Activated CD4-positive, alpha-beta T cell treated with anti-CD3 and anti-CD28 coated beads, Interleukin-2, amount 50 U/mL, for 24 hours (primary cell): Measurements from ENCODE around the gene CILP2.

Experiments used
- DNase-seq, 2 donors: peaks; one replicate each; pipeline ENCODE4 v3.0.0-alpha.2; 2020; ENCODE audit warnings: low read depth in 1 of 2, low spot score in 1 of 2

CILP2 gene

DNA sequence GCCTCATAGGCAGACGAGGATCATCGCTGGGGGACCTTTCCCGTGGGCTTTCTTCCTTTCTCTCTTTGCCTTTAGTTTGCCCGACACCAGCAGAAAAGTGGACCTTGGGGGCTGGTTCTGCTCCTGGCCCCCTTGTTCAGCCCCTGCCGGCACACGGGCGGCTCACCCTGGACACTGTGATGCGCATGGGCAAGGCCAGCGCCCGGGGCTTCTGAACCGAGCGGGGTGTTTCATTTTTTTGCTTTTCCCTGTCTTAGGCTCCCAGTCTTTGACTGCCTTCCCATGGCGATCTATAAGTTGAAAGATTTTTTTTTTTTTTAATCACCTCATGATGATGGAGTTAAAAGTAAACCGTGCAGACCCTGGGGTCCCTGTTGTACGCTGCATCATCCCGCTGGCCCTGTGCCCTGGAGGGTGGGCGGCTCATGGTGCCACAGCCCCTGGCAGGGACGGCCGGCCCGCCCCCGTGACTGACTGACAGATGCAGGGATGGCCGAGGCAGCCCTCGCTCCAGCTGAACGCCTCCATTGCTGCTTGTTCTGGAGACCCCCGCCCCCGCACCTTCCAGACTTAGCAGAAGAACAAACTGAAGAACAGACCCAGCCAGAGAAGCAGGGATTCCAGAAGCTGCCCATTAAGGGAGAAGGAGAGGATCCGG, 32.3 kb upstream of the CILP2 start:
- no peak for DNase-seq

DNA sequence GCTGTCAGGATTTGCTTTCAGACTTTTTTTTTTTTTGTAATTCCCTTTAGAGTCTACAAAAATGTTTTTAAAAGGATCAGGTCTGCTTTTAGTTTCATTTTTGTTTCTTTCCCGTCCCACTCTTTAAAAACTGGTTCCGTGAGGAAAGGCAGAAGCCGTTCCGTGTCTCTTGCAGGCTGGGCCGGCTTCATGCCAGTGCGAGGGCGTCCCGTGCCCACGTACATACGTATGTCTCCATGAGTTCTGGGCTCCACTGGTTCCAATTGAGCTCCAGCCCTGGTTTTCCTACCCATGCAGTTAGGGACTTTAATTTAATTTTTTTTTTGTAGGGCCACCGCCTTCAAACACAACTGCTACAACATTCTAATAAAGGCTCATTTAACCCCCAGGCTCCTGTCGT, 31.5 kb upstream of the CILP2 start:
- DNase-seq = no peak

GRCh38 chr19:19507354-19507753, 30.7 kb upstream of the CILP2 start:
- DNase-seq = no peak

DNA sequence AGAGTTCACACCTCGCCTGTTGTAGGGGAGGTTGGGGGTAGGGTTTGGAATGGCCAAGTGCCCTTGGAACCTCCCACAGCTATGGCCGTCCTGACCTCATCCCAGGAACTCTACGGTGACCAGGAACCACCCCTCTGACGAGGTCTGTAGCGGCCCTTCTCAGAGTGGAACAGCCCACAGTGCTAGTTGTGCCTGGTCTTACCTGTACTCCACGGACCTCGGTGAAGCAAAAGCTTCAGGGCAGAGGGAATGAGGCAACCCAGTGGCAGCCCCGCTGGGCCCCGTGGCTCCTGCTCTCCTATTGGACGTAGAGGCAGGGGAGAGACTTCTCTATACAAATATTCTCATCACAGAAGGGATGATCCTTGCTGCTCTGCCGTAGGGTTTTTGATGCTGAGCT, 29.8 kb upstream of the CILP2 start:
- no peak for DNase-seq

GRCh38 chr19:19510432-19510831, 27.6 kb upstream of the CILP2 start:
- no peak for DNase-seq

DNA sequence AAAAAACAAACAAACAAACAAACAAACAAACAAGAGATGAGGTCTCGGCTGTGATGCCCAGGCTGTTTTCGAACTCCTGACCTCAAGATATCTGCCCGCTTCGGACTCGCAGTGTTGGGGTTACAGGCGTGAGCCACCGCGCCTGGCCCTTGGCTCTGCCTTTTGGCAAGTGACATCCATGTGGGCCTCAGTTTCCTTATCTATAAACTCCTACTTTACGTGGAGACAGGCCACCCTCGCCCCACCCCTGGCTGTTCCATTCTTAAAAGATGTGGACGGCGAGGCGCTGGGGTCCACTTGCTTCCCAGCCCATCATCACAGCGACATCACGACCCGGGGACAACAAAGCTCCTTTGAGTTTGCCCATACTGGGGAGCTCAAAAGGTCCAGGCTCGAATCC, 24.4 kb upstream of the CILP2 start:
- DNase-seq = no peak

DNA sequence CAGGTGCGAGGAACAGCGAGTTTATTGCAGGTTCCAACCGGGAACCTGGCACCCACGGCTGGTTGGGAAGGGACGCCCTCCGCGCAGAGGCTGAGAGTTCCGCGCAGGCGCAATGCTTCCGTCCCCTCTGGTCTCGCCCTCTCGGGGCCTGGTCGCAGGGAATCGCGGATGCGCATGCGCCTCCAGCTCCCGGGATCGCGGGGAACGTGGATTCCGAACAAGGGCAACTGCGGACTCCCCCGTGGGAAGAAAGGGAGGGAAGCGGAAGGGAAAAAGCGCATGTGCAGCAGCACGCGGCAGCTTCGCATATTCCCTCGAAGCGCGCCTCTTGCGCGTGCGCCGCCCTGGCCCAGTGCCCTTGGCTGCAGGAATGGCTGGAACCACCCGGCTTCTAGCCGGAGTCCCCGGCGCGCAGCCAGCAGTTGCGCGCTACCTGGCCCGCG, 23.8 kb upstream of the CILP2 start:
- DNase-seq = no peak

GRCh38 chr19:19514881-19515641, 23.0 kb upstream of the CILP2 start, which contains the start of gene TSSK6:
Gene TSSK6, minus strand, starts transcription at chr19:19515548. Its CDS starts 121 bp downstream, at chr19:19515427.
- no peak for DNase-seq

- peak; percentile 94 to 96 for DNase-seq
Observed at GRCh38 chr19:19515642-19516519, 22.2 kb upstream of the CILP2 start, which contains the start of gene NDUFA13. Gene NDUFA13, plus strand, starts transcription at chr19:19516225. Its CDS starts 14 bp downstream, at chr19:19516239.

- no peak for DNase-seq
Observed at GRCh38 chr19:19517235-19517619, 20.8 kb upstream of the CILP2 start.

DNA sequence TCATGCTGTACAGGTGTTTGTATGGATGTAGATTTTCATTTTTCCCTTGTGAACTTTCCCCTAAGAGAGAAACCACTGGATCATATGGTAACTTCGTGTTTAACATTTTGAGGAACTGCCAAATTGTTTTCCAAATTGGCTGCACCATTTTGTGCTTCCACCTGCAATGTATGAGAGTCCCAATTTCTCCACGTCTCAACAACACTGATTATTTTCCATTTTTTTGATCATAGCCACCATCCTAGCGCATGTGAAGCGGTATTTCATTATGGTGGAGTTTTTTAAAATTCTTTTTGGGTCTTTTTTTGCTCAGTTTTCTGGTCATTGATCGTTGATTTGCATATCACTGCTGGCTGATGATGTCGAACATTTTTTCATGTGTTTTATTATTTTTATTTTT, 17.1 kb upstream of the CILP2 start:
- no peak for DNase-seq

GRCh38 chr19:19523177-19523576, 14.9 kb upstream of the CILP2 start:
- DNase-seq = no peak

GRCh38 chr19:19524053-19524452, 14.0 kb upstream of the CILP2 start:
- no peak for DNase-seq

DNA sequence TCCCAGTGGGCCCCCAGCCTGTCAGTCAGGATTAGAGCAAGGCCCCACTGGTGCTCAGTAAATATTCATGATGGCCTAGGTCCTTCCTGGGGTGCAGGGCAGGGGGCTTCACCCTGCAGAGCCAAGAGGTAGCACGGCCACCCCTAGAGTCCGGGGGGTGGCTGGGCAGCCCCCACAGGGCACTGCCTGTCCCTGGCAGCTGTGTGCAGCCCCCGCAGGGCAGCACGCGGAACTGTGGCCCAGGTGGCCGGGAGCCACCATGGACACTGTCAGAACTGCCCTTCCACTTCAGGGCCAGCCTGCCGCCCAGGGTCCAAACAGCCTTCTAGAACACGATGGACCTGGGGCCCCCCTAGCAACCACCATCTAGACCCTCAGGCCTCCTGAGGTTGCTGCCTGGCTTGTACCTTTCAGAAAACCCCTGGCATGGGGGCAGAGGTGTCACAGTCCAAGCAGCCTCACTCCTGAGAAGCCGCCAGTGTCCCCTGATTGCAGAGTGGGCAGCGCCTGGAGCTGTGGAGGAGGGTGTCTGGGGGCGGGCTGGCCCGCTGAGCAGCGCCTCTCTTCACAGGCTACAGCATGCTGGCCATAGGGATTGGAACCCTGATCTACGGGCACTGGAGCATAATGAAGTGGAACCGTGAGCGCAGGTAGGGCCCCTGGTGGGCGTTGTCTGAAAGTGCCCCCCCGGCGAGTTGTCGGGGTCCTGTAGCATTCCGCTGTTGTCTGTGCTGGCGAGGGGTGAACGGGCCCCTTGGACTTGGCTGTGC, 12.3 kb upstream of the CILP2 start:
- DNase-seq = no peak

DNA sequence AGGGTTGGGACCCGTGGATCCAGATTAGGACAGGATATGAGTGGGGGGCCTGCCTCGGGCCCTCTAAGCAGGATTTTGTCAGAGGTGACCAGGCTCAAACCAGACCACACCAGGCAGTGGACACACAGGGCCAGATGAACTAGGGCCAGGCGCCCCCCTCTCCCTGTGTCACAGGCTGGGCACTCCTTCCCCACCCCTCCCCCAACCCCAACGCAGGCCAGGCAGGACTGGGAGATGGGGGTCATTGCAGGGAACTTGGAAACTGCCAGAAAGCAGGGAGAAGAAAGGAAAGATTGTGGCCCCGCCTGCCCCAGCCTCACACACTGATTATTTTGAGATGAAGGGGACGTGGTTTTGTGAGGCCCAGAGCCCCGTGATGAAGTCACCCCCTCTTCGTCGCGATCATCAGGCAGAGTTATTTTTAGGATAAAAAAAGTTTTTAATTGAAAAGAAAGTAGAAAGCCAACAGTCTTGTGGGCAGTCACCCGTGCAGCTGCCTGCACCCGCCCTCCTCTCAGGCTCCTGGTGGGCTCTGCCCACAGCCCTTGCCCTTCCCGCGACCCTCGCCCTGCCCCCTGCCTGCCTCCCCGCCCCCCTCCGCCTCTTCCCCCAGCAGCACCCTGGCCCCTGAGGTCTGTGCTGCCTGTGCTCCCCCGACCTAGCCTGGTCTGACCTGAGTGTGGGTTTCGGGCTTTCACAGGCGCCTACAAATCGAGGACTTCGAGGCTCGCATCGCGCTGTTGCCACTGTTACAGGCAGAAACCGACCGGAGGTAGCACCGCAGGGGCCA, 11.3 kb upstream of the CILP2 start:
- DNase-seq = no peak

DNA sequence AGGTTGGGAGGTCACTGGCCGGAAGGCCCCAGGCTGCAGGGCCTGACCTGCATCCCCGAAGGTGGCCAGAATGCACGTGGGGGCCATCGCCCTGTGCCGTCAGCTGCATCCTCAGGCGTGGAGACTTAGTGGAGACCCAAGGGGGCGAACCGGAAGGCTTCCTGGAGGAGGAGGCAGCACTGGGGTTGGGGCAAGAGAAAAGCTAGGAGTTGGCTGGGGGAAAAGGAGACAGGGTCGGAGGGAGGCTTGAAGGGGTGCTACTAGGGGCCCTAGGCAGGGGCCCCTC, 10.8 kb upstream of the CILP2 start:
- no peak for DNase-seq

DNA sequence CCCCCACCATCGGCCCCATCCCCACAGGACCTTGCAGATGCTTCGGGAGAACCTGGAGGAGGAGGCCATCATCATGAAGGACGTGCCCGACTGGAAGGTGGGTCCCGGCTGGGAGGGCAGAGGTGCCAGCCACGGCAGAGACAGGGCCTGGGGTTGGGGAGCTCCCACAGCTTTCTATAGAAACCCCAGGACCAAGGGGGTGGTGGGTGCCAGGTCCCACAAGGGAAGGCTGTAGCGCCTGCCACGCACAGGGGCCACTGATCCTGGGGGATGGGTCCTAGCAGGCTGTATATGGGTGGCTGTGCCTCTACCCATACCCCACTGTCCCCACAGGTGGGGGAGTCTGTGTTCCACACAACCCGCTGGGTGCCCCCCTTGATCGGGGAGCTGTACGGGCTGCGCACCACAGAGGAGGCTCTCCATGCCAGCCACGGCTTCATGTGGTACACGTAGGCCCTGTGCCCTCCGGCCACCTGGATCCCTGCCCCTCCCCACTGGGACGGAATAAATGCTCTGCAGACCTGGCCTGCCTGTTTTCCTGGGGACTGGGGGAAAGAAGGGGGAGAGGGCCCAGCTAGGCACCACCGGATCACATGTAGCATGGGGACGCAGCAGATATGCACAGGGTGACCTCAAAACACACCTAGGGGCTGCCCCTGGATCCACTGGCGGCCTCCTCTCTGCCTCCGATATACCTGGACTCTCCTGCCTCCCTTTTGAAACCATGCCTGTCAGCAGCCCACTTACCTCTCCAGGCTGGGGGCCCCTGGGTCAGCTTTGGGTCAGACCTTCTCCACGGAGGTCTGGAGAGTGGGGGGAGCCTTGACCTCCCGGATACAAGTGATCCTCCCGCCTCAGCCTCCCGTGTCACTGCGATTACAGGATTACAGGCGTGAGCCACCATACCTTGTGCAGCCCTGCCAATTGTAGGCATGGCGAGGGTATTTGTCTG, 10.1 kb upstream of the CILP2 start:
- DNase-seq = no peak

GRCh38 chr19:19528721-19529490, 9.2 kb upstream of the CILP2 start, which contains the start of gene YJEFN3:
Gene YJEFN3, plus strand, starts transcription at chr19:19528911. Its CDS starts 22 bp downstream, at chr19:19528933.
- DNase-seq = no peak
